Stimulated activated CD4-positive, alpha-beta T cell treated with anti-CD3 and anti-CD28 coated beads, Interleukin-1b, Interleukin-23, amount 100 ng/mL, for 4 hours (primary cell): Measurements from ENCODE around the gene RRAS2.
"Not testable (repeated sequence)": the region's sequence is repeated elsewhere in the genome, so short reads cannot be mapped to it uniquely, and the experiment has no call there.

Experiments
- DNase-seq, 2 donors: peaks; one replicate each; pipeline ENCODE4 v3.0.0-alpha.2; 2020; ENCODE audit warnings: low read depth in 2 of 2

Gene RRAS2

GRCh38 chr11:14371249-14371648 is 12.3 kb upstream of the RRAS2 start:
- DNase-seq, result no peak

DNA sequence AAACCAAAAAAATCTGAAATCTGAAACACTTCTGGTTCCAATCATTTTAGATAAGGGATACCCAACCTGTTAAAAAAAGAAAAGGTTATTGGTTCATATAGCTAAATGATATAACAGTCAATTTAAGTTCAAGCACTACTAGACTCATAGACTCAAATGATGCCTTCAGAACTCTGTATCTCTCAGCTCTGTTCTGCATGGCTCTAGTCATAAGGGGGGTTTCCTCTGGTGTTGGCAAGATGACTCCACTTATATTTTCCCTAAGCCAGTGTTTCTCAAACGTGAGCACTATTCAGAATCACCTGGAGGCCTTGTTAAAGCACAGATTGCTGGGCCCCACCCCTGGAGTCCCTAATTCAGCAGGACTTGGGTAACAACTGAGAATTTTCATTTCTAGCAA is 11.5 kb upstream of the RRAS2 start:
- DNase-seq, result no peak

DNA sequence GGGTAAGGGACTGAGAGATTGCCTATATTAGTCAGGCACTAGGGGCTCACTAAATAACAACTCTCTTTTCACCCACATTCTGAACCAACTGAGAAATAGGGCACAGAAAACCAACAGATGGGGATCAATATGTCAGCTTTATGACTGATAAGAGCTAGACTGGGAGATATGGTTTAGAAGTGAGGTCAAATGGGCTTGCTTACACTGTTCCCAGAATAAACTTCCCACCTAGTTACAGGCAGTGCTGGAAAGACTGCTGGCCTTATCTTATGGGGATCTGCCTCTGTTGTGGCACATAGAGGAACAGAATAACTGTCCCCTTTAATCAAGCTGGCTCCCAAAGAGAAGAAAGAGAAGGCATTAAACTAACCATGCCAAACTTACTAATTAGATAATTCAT is 10.6 kb upstream of the RRAS2 start:
- no peak for DNase-seq

- no peak for DNase-seq
These were observed 8.0 kb upstream of the RRAS2 start for GRCh38 chr11:14366936-14367335.

- DNase-seq, result no peak
These were observed 5.3 kb upstream of the RRAS2 start for GRCh38 chr11:14364322-14364721.

- no peak for DNase-seq
These were observed 3.6 kb upstream of the RRAS2 start for GRCh38 chr11:14362611-14363010.

- no peak for DNase-seq
These were observed 3.0 kb upstream of the RRAS2 start for GRCh38 chr11:14361951-14362350.

DNA sequence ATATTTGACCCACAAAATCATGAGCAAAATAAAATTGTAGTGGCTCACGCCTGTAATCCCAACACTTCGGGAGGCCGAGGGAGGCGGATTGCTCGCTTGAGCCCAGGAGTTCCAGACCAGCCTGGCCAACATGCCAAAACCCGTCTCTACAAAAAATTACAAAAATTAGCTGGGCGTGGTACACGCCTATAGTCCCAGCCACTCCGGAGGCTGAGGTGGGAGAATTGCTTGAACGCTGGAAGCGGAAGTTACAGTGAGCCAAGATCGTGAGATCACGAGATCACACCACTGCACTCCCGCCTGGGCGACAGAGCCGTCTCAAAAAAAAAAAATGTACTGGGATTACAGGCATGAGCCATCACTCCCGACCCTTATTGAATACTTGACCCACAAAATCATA is 2.0 kb upstream of the RRAS2 start:
- DNase-seq, result no peak

GRCh38 chr11:14359501-14360031 is 583 bp upstream of the RRAS2 start:
- no peak for DNase-seq

DNA sequence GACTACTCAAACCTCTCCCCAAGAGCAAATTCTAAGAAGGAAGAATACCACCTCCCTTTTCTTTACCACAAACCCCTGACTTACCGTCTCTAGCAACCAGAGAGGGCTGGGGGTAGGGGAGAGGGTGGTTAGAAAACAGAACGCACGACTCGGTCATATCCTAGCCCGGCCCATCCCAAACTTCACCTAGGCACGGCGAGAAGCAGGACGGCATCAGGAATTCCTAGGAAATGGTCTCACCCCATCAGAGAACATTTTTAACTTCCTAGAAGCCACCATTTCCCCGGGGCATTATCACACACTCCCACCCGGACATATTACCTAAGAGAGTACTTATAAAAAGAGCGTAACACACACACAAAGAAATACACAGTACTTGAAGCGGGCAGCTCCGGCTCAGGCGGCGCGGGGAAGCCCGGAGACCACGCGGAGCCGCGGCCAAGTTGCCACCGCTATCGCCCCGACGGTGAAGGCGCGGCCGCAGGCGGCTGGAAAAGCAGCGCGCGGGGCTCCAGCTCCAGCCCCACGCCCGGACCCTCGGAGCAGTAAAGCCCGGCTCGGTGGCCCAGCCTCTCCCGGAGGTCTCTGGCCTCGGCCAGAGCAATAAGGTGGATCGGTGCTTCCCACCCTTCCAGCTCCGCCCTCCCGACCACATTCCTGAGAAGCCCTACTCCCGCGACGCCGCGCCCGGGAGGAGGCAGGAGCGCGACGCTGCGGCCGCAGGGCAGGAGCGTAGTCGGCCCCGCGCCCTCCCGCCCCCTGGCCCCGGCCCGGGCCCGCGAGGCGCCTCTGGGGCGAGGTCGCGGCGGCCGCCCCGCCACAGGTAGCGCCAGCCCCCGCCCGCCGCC is 878 bp downstream of the RRAS2 start:
- peak; percentile 10 to 41 for DNase-seq

DNA sequence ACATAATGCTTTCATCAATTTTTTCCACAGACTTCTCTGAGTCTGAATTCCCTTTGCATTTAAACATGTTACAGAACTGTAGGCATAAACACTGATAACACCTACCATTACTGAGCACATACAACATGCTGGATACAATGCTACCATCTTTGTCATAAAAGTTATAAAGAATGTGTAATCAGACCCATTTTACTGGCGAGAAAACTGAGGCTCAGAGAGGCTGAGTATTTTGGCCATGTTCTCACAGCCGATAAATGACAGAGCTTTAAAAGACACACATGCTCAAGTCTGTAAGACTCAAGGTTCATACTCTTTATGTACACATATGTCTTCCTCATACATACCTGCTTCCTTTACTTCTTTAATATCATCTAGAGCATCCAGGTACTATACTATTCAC is 2.6 kb downstream of the RRAS2 start:
- DNase-seq, result no peak

GRCh38 chr11:14354604-14355003 is 4.4 kb downstream of the RRAS2 start:
- DNase-seq, result not testable (repeated sequence)

DNA sequence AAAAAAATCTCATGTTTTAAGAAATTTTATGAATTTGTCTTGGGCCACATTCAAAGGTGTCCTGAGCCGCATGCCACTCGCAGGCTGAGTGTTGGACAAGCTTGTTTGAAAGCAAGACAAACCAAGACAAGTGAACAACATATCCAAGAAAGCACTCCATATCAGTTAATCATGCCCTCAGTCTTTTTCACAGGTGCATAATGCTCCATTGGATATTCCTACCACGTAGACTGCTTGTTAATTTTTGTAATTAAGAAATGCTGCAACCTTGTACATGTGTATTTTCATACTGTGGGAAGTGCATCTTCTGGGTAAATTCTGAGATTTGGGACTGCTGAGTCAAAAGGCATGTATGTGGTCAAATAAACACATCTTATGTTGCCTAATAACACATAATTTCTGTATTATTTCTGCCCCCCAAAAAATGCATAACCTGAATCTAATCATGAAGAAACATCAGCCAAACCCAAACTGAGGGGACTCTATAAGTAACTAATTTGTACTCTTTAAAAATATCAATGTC is 8.2 kb downstream of the RRAS2 start:
- no peak for DNase-seq

- no peak for DNase-seq
These were observed 8.8 kb downstream of the RRAS2 start for GRCh38 chr11:14350215-14350614.

- no peak for DNase-seq
These were observed 11.0 kb downstream of the RRAS2 start for GRCh38 chr11:14347991-14348390.

DNA sequence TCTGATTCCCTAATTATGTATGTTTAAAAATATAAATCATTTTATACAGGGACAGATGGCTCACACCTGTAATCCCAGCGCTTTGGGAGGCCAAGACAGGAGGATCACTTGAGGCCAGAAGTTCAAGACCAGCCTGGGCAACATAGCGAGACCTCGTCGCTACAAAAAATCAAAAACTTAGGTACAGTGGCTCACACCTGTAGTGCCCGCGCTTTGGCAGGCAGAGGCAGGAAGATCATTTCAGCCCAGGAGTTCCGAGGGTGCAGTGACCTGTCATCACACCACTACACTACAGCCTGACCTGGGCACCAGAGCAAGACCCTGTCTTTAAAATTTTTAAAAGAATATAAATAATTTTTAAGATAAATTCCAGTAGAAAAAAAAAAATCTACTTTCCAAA is 11.5 kb downstream of the RRAS2 start:
- DNase-seq, result no peak

GRCh38 chr11:14346303-14346955 is 12.6 kb downstream of the RRAS2 start:
- DNase-seq, result no peak

DNA sequence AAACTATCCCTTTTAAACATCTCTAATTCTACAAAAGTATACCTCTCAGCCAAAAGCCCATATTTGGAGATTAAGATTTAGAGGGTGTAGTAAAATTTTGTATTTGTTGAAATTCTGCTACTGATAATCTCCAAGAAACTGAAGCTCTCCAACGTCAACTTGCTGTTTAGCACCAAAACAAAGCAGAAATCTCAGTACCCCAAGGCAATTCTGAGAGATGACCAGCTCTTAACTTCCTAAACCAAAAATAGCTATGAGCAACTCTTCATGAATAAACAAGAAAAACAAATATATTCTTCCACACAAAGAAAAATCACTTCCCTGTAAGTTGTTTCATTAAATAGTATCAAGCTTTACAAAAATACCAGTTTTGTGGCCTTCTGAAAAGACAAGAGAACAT is 13.3 kb downstream of the RRAS2 start:
- no peak for DNase-seq

DNA sequence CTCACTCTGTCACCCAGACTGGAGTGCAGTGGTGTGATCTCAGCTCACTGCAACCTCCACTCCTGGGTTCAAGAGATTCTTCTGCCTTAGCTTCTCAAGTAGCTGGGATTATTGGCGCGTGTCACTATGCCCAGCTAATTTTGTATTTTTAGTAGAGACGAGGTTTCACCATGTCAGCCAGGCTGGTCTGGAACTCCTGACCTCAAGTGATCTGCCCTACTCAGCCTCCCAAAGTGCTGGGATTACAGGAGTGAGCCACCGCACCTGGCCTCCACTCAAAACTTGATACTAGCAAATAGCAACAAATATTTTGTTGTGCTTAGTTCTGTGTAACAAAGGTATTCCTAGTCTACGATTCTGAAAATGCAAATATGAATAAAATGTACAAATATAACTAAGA is 14.0 kb downstream of the RRAS2 start:
- DNase-seq, result not testable (repeated sequence)

DNA sequence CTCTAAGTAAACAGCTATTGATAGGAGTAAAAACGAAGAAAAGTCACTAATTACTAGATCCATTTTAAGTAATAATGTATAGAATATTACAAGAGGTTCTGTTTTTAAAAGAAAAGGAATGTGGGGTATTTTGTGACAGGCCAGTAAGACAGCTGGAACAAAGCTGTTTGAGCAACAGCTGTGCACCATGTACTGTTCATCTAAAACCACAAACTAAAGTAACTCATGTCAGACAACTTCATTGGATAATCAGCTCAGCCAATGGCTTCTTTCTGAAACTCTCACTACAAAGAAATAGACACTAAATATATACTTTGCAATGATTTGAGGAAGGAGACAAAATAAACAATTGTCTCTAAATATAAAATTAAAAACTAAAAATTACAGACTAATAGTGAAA is 16.1 kb downstream of the RRAS2 start:
- no peak for DNase-seq

DNA sequence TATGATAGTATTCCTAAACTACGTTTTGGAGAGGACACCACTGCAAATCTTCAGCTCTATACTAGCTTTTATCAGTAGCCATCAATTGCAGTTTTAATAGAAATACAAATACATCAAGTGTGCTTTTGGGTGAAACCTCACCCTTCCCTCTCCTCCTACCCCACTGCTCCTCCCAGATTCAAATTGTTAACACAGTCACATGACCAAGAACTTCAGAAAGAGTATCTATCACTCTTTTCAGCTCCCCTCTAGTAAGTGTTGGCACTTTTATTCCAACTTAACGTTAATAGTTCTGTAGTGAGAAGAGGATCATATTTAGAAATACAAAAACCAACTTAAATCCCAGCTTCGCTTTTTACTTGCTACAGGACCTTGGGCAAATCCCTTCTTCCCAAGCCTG is 17.0 kb downstream of the RRAS2 start:
- no peak for DNase-seq

- DNase-seq, result no peak
These were observed 18.3 kb downstream of the RRAS2 start for GRCh38 chr11:14340721-14341120.

GRCh38 chr11:14339356-14339755 is 19.6 kb downstream of the RRAS2 start:
- no peak for DNase-seq
